H1 (cell line): ENCODE results near the gene LYPD6. TPM values are rescaled to one million over a fixed set of nuclear protein-coding genes. Genes with fewer than 3 reads are reported as not detected.

Experiments used
- BCL11A ChIP-seq, 2 experiments: IDR thresholded peaks; one replicate each; pipeline ENCODE4 v1.6.1; 2011; ENCODE audit warnings: low read depth in 2 of 2, low read length in 2 of 2, mild to moderate bottlenecking in 2 of 2
- CHD1 ChIP-seq: IDR thresholded peaks from 2 replicates; pipeline ENCODE4 v1.6.1; 2012; ENCODE audit warnings: low read depth, low read length, improper control_type of control experiment
- TAF1 ChIP-seq: IDR thresholded peaks from 2 replicates; pipeline ENCODE4 v1.6.1; 2011; ENCODE audit warnings: mild to moderate bottlenecking, low read depth, low read length
- polyA plus RNA-seq, 7 experiments: library from polyadenylated mRNA; depleted of rRNA in 3 of 7; stranded (reverse) in 5 of 7; unstranded in 2 of 7; fragments of >200 nt in 5 of 7; fragments of 200-250 nt in 2 of 7; gene quantifications; 1 replicate in 5 of 7; 2 replicates in 1 of 7; 4 replicates in 1 of 7; pipeline versions ENCODE4 v1.2.1 to v1.2.3, GENCODE V29; 2011 to 2013; ENCODE audit warnings: missing spikeins in 2 of 7, mixed read lengths in 2 of 7
- total RNA-seq: library from RNA; stranded (reverse); fragmentation: NEBNext Ultra II Directional; extraction: Animal tissue kit (Norgen Biotek cat#: 25700); gene quantifications from 2 replicates; pipeline ENCODE4 v1.2.1, GENCODE V29; 2021

The LYPD6 gene
- total and polyA plus RNA-seq, 2 of the 8 experiments (the other 6 are each of a cell fraction or from before 2014, with no cell fraction given), result 5.6 to 8.9 TPM

GRCh38 chr2:149375801-149376361, 45.5 kb downstream of the LYPD6 start (continued):
- no peak for TF ChIP-seq BCL11A (IDR thresholded peaks at IDR 0.05; ENCODE audit: low read depth in 2 of 2, low read length in 2 of 2)
- no peak for TF ChIP-seq TAF1
- no peak for TF ChIP-seq CHD1
